ENCODE data around the gene CSNK2A3. TPM values are rescaled to one million over a fixed set of nuclear protein-coding genes. Genes with fewer than 3 reads are reported as not detected.
"Not testable (repeated sequence)": the region's sequence is repeated elsewhere in the genome, so short reads cannot be mapped to it uniquely, and the experiment has no call there.

Gene CSNK2A3
- 1 to 10 TPM in 3 of 4 donors, under 1 TPM in 1; 0.96 to 3.3 (median 1.5) TPM for polyA plus RNA-seq (ENCODE audit: insufficient read length in 4 of 4)

DNA sequence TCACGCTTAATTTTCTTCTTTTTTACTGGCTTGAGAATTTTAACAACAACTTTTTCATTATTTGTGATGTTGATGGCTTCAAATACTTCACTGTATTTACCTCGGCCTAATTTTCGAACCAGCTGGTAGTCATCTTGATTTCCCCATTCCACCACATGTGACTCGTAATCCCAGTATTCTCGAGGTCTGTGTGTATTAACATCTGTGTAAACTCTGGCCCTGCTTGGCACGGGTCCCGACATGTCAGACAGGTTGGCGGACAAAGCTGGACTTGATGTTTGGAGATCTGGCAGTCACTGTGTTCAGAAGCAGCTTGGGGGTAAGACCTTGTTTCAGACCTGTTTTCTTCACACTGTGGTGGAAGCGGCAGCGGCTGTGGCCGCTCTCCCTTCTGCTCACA lies at the start of gene CSNK2A3:
TSS of gene CSNK2A3 (minus strand) at position 373 of the 400 bp plus-strand sequence. CDS start at position 242, 131 bp downstream.
- DNase-seq (ENCODE audit: low read depth in 4 of 4, low spot score in 2 of 4), result not testable (repeated sequence)

DNA sequence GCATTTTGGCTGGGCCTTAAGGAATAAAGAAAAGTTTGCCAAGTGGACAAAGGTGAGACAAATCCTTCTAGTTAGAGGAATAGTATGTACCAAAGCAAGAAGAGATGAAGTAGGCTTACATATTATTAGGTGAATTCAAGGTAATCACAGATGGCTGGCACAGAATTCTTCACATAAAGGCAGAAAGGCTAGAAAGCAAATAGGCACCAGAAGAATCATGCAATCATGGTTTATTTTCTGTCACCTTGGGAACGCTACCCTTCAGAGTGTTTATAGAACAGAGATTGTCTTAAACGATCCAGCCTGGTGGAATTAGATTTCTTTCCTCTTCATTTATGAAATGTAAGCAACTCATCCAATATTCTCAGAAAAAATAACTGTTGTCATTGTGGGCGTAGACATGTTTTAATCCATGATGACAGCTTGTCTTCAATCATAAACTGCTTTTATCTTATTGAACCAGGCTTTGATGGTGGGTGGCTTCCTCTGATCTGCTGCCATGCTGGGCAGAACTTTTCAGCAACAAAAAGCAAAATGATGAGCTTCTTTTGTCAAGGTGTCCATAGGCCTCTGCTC lies 49.0 kb upstream of the CSNK2A3 start:
- DNase-seq (ENCODE audit: low read depth in 4 of 4, low spot score in 2 of 4), result no peak

- DNase-seq (ENCODE audit: low read depth in 4 of 4, low spot score in 2 of 4), result no peak
These were observed 47.7 kb upstream of the CSNK2A3 start for GRCh38 chr11:11400635-11401232.

- no peak for DNase-seq (ENCODE audit: low read depth in 4 of 4, low spot score in 2 of 4)
These were observed 47.1 kb upstream of the CSNK2A3 start for GRCh38 chr11:11400121-11400520.

DNA sequence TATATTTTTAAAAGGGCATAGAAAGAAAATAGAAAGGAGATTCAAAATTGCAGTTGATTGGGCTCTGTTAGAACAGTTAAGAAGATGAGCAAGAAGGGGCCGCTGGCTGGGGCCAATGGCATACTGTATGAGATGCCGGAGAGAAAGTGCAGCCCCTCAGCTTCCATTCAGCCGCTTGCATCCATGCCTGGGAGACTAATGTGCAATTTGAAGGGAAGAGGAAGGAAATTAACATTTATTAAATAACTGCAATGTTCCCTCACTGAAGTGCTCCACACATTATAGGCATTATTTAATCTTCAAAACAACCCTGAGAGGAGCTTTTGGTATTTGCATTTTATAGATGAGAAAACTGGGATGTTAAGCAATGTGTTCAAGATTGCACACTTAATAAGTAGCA lies 44.7 kb upstream of the CSNK2A3 start:
- no peak for DNase-seq (ENCODE audit: low read depth in 4 of 4, low spot score in 2 of 4)

GRCh38 chr11:11397036-11397415 lies 44.0 kb upstream of the CSNK2A3 start:
- DNase-seq (ENCODE audit: low read depth in 4 of 4, low spot score in 2 of 4), result no peak

DNA sequence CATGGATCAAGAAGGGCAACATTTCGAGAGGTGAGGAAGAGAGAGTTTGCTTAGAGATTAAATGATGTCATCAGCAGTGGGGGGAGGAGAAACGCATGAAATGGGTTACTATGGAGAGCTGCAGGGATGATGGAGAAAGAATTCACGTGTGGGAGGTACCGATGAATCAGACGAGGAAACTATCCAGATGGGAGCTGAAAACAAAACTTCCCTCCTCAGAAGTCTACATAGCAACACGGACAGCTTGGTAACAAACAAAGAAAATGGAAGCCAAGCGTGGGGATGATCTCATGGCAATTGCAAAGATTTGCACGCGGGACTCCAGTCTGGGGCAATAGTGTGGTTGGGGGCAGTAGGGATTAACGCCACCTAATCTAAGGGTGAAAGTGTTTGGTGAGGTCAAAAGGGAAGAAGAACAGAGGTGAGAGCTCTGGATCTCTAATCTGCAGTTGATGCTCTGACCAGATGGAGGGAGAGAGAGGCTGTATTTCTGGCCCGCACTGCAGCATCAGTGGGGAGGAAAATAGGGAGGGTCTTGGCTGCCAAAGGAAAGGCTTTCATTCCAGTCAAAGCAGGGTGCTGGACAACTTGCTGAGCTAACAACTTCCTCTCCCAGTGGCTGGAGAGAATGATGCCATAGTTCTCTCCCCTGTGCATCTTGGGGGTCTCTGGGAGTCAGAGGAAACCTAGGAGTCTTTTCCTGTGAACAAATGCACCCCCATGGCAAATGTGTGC lies 43.4 kb upstream of the CSNK2A3 start:
- DNase-seq (ENCODE audit: low read depth in 4 of 4, low spot score in 2 of 4), result no peak

- DNase-seq (ENCODE audit: low read depth in 4 of 4, low spot score in 2 of 4), result no peak
These were observed 42.1 kb upstream of the CSNK2A3 start for GRCh38 chr11:11395126-11395525.

DNA sequence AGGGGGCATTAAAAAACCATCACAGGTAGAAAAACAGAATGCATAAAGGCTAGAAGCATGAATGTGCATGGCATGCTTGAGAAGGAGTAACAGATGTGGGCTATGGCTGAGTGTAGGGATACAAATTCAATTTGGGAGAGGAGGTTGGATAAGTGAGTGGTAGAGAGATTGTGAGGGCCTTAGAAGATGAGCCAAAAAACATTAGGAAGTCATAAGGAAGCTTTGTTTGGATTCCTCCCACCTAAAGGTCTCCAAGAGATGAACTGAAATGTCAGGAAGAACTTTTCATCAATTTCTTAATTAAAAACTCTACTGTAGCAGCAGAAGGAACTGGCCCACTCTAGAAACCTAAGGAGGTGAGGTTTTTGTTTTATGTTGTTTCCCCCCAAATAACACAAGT lies 41.2 kb upstream of the CSNK2A3 start:
- no peak for DNase-seq (ENCODE audit: low read depth in 4 of 4, low spot score in 2 of 4)

GRCh38 chr11:11391796-11392463 lies 38.9 kb upstream of the CSNK2A3 start:
- DNase-seq (ENCODE audit: low read depth in 4 of 4, low spot score in 2 of 4), result no peak

- no peak for DNase-seq (ENCODE audit: low read depth in 4 of 4, low spot score in 2 of 4)
These were observed 38.1 kb upstream of the CSNK2A3 start for GRCh38 chr11:11391169-11391568.

DNA sequence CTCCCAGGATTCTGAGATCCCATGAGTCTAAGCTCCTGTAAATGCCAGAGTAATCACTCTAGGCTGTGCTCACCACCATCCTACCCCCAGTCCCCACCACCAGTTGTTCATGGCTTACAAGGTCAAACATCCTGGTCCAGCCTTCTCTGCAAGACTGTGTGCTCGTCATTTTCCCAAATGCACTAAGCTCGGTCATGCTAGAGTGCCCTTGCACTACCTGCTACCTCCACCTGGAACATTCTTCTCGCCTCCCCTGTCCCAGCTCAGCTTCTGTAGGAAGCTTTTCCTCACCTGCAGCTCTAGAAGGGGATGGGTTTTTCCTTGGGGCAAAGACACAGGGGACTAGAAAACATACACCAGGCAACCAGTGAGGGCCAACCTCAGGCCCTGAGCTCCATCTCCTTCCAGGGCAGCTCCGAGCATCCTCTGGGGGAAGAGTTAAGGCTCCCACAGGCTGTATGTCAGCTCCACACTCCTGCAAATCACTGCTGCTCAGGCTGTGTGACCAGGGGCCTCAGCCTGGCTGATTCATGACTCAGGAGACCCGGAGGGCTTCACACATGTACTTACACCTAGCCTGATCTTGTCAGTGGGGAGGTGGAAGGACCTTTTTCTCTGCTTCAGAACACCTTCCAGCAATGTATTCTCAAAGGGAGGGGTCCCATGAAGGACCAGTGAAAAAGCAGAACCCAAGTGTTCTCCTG lies 37.2 kb upstream of the CSNK2A3 start:
- DNase-seq (ENCODE audit: low read depth in 4 of 4, low spot score in 2 of 4), result no peak

DNA sequence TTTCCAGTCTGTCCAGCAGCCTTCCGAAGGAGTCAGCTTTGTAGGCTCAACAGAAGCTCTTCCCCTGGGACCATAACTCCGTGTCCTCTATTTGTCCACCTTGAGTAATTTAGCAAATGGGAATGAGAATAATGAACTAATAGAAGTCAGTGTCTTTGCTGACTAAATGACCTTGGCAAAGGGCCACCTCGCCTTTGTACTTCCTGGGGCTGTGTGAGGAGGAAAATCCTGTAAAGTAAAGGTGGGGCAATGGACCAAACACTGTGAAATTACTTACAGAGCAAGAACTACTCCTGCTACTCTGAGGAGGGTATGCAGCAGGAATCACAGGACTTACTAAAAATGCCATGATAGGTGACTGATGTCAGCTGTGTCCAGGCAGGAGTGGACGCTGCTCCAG lies 36.2 kb upstream of the CSNK2A3 start:
- DNase-seq (ENCODE audit: low read depth in 4 of 4, low spot score in 2 of 4), result no peak

GRCh38 chr11:11387622-11388305 lies 34.7 kb upstream of the CSNK2A3 start:
- DNase-seq (ENCODE audit: low read depth in 4 of 4, low spot score in 2 of 4), result no peak

- no peak for DNase-seq (ENCODE audit: low read depth in 4 of 4, low spot score in 2 of 4)
These were observed 34.2 kb upstream of the CSNK2A3 start for GRCh38 chr11:11387207-11387606.

GRCh38 chr11:11384829-11385228 lies 31.8 kb upstream of the CSNK2A3 start:
- no peak for DNase-seq (ENCODE audit: low read depth in 4 of 4, low spot score in 2 of 4)

- no peak for DNase-seq (ENCODE audit: low read depth in 4 of 4, low spot score in 2 of 4)
These were observed 30.9 kb upstream of the CSNK2A3 start for GRCh38 chr11:11383995-11384394.

- no peak for DNase-seq (ENCODE audit: low read depth in 4 of 4, low spot score in 2 of 4)
These were observed 29.9 kb upstream of the CSNK2A3 start for GRCh38 chr11:11382858-11383532.

DNA sequence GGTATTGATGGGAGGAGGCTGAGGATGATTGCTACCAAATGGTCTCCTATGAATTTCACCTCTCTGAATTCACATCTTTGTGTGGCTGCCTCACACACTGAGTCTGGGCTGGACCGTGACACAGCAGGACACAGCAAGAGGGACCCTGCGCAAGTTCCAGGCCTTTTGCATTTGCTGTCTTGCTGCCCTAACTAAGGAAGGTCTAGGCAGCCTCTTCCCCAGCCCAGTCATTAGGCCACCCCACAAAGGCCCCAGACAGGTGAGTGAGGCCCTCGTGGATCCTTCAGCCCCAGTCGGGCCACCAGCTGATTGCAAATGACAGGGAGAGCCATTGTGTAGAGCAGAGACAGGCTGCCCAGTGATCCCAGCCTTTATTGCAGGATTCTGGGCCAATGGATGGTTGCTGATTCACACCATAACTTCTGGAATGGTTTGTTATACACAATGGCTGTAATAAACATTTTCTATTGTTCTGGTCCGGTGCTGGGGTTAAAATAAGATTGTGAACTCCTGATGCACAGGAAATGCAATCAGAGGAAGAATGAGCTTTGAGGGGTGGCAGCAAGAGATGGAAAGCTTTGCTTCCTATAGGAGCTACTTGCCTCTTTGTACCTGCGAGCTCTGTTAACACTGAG lies 28.5 kb upstream of the CSNK2A3 start:
- DNase-seq (ENCODE audit: low read depth in 4 of 4, low spot score in 2 of 4), result no peak

Data from left renal cortex interstitium (tissue), 4 donors.